GM04504 (cell line): Measurements from ENCODE around the gene CASZ1.

ENCODE experiments used
- DNase-seq: peaks from one replicate; pipeline ENCODE4 v3.0.0-alpha.2; 2012; ENCODE audit warnings: low read depth

The CASZ1 gene

GRCh38 chr1:10670190-10670589 lies 126.3 kb downstream of the CASZ1 start:
- no peak for DNase-seq

GRCh38 chr1:10669570-10669969 lies 126.9 kb downstream of the CASZ1 start:
- no peak for DNase-seq

- no peak for DNase-seq
Observed at GRCh38 chr1:10667861-10668761, 128.3 kb downstream of the CASZ1 start.

- no peak for DNase-seq
Observed at GRCh38 chr1:10665930-10666850, 130.3 kb downstream of the CASZ1 start.

GRCh38 chr1:10665226-10665625 lies 131.2 kb downstream of the CASZ1 start:
- DNase-seq, result no peak

- no peak for DNase-seq
Observed at GRCh38 chr1:10664251-10664650, 132.2 kb downstream of the CASZ1 start.

GRCh38 chr1:10663678-10664035 lies 132.8 kb downstream of the CASZ1 start:
- no peak for DNase-seq

- no peak for DNase-seq
Observed at GRCh38 chr1:10662824-10663677, 133.4 kb downstream of the CASZ1 start.

- no peak for DNase-seq
Observed at GRCh38 chr1:10662090-10662688, 134.3 kb downstream of the CASZ1 start.

- no peak for DNase-seq
Observed at GRCh38 chr1:10661453-10661852, 135.0 kb downstream of the CASZ1 start.

GRCh38 chr1:10659646-10660540 lies 136.6 kb downstream of the CASZ1 start:
- DNase-seq, result no peak

- no peak for DNase-seq
Observed at GRCh38 chr1:10659218-10659617, 137.2 kb downstream of the CASZ1 start.

- DNase-seq, result no peak
Observed at GRCh38 chr1:10658396-10659066, 137.9 kb downstream of the CASZ1 start.

GRCh38 chr1:10657088-10657847 lies 139.2 kb downstream of the CASZ1 start:
- no peak for DNase-seq

GRCh38 chr1:10656431-10656830 lies 140.0 kb downstream of the CASZ1 start:
- no peak for DNase-seq

GRCh38 chr1:10655002-10655401 lies 141.4 kb downstream of the CASZ1 start:
- no peak for DNase-seq

- DNase-seq, result no peak
Observed at GRCh38 chr1:10653370-10654125, 142.9 kb downstream of the CASZ1 start.

GRCh38 chr1:10652626-10653025 lies 143.8 kb downstream of the CASZ1 start:
- no peak for DNase-seq
